ENCODE results near the gene NEMP1. TPM values are rescaled to one million over a fixed set of nuclear protein-coding genes. Genes with fewer than 3 reads are reported as not detected.
"Not testable (repeated sequence)": the region's sequence is repeated elsewhere in the genome, so short reads cannot be mapped to it uniquely, and the experiment has no call there.

The NEMP1 gene
- total and polyA plus RNA-seq, 4 donors: 3.7 to 14.3 (median 7.7) TPM

DNA sequence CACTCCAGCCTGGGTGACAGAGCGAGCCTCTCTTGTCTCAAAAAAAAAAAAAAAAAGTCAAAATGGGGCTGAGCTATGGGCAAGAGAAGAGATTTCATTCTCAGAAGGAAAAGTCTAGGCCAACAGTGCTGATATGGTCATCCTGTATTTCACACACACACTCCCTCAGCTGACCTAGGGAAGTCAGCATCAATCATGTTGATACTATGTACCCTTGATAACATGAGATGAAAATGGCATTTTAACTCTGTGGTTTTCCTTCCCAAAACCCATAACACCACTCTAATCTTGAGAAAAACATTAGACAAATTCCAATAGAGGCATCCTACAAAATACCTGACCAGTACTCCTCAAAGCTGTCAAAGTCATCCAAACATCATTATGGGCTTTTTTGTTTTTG is 2.3 kb upstream of the NEMP1 start:
- TF ChIP-seq, protein P1, sequence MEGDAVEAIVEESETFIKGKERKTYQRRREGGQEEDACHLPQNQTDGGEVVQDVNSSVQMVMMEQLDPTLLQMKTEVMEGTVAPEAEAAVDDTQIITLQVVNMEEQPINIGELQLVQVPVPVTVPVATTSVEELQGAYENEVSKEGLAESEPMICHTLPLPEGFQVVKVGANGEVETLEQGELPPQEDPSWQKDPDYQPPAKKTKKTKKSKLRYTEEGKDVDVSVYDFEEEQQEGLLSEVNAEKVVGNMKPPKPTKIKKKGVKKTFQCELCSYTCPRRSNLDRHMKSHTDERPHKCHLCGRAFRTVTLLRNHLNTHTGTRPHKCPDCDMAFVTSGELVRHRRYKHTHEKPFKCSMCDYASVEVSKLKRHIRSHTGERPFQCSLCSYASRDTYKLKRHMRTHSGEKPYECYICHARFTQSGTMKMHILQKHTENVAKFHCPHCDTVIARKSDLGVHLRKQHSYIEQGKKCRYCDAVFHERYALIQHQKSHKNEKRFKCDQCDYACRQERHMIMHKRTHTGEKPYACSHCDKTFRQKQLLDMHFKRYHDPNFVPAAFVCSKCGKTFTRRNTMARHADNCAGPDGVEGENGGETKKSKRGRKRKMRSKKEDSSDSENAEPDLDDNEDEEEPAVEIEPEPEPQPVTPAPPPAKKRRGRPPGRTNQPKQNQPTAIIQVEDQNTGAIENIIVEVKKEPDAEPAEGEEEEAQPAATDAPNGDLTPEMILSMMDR (IDR thresholded peaks at IDR 0.05; ENCODE audit: control extremely low read depth, extremely low read depth): no peak
- 94 to 100% methylated on average over 1 of the region's 1 CpG for WGBS, 2 donors

DNA sequence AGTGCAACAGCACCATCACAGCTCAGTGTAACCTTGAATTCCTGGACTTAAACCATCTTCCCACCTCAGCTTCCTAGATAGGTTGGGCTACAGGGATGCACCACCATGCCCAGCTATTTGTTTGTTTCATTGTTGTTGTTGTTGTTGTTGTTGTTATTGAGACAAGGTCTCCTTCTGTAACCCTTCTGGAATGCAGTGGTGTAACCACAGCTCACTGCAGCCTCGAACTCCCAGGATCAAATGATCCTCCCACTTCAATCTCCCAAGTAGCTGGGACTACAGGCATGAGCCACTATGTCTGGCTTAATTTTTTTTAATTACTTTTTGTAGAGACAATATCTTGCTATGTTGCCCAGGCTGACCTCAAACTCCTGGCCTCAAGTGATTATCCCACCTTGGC is 1.2 kb upstream of the NEMP1 start:
- DNase-seq: no peak
- TF ChIP-seq, protein P1 (IDR thresholded peaks at IDR 0.05; ENCODE audit: control extremely low read depth, extremely low read depth): no peak
- 62 to 80% methylated on average over 1 of the region's 1 CpG for WGBS, 2 donors

More for the DNA sequence above, 2.3 kb upstream of the NEMP1 start:
- Histone ChIP-seq H3K9ac (ENCODE audit: insufficient read depth in 1 of 2, low read length in 2 of 2) (no peak overlapping the region), H3K27ac (ENCODE audit: low read depth in 1 of 2, low read length in 1 of 2) (no peak overlapping the region), H3K27me3 (ENCODE audit: control insufficient read depth in 3 of 3, insufficient read depth in 3 of 3, low read length in 2 of 3) (no peaks in the 10 kb centered on the region), H3K9me3 (ENCODE audit: control insufficient read depth in 4 of 4, insufficient read depth in 3 of 4, low read length in 3 of 4) (no peaks in the 10 kb centered on the region), H3K4me3 (no peak overlapping the region), H3K36me3 (ENCODE audit: control insufficient read depth in 4 of 4, insufficient read depth in 4 of 4, low read length in 4 of 4) (peaks cover 0 to 3% (median 2%) of the 10 kb centered on the region in 4 donors), H3K4me1 (ENCODE audit: control insufficient read depth in 5 of 5, insufficient read depth in 5 of 5, low read length in 5 of 5) (peaks cover 0 to 26% (median 16%) of the 10 kb centered on the region in 5 donors)
- ATAC-seq (ENCODE audit: insufficient read depth, low FRiP score) (no peak), DNase-seq (no peak)

DNA sequence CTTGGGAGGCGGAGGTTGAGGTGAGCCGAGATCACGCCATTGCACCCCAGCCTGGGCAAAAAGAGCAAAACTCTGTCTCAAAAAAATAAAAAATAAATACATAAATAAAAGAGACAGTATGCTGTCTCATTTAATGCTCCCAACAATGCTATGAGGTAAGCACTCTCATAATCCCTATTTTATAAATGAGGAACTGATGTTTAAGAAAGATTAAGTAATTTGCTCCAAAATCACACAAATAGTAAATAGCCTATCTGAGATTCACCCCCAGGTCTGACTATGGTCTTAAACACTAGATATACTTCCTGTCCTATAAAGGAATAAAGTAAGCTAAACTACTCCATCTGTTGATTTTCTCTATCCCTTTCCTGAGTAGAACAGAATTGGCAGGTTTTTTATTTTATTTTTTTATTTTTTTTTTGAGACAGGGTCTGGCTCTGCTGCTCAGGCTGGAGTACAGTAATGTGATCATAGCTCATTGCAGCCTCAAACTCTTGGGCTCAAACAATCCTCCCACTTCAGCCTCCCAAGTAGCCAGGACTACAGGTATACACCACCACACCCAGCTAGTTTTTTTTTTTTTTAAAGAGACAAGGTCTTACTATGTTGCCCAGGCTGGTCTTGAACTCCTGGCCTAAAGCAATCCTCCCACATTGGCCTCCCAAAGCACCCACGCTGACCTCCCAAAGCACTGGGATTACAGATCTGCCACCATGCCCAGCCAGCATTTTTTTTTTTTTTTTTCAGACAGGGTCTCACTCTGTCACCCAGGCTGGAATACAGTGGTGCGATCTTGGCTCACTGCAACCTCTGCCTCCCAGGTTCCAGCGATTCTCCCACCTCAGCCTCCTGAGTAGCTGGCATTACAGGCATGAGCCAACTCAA is 4.8 kb downstream of the NEMP1 start:
- not testable (repeated sequence) for H3K4me3 ChIP-seq; H3K9ac ChIP-seq (ENCODE audit: insufficient read depth in 1 of 2, low read length in 2 of 2)

More for the DNA sequence above, 1.2 kb upstream of the NEMP1 start:
- Histone ChIP-seq H3K9me3 (ENCODE audit: control insufficient read depth in 4 of 4, insufficient read depth in 3 of 4, low read length in 3 of 4) (no peaks in the 10 kb centered on the region), H3K4me1 (ENCODE audit: control insufficient read depth in 5 of 5, insufficient read depth in 5 of 5, low read length in 5 of 5) (peaks cover 0 to 16% (median 7%) of the 10 kb centered on the region in 5 donors), H3K4me3 (no peak overlapping the region), H3K27ac (ENCODE audit: low read depth in 1 of 2, low read length in 1 of 2) (peak overlapping the region in 1 of 2 donors; percentile 82), H3K27me3 (ENCODE audit: control insufficient read depth in 3 of 3, insufficient read depth in 3 of 3, low read length in 2 of 3) (no peaks in the 10 kb centered on the region), H3K36me3 (ENCODE audit: control insufficient read depth in 4 of 4, insufficient read depth in 4 of 4, low read length in 4 of 4) (peaks cover 0 to 3% (median 2%) of the 10 kb centered on the region in 4 donors), H3K9ac (ENCODE audit: insufficient read depth in 1 of 2, low read length in 2 of 2) (peak overlapping the region in 1 of 2 donors; percentile 83)
- ATAC-seq (ENCODE audit: insufficient read depth, low FRiP score): no peak

GRCh38 chr12:57072661-57073060 is 5.9 kb downstream of the NEMP1 start:
- no peaks in the 10 kb centered on the region for H3K27me3 ChIP-seq (ENCODE audit: control insufficient read depth in 3 of 3, insufficient read depth in 3 of 3, low read length in 2 of 3)
- no peak overlapping the region for H3K27ac ChIP-seq (ENCODE audit: low read depth in 1 of 2, low read length in 1 of 2)
- H3K9ac ChIP-seq (ENCODE audit: insufficient read depth in 1 of 2, low read length in 2 of 2): no peak overlapping the region
- TF ChIP-seq, protein P1 (IDR thresholded peaks at IDR 0.05; ENCODE audit: control extremely low read depth, extremely low read depth): no peak
- DNase-seq (no peak), ATAC-seq (ENCODE audit: insufficient read depth, low FRiP score) (no peak)
- peaks cover 0 to 7% (median 0%) of the 10 kb centered on the region in 5 donors for H3K4me1 ChIP-seq (ENCODE audit: control insufficient read depth in 5 of 5, insufficient read depth in 5 of 5, low read length in 5 of 5)
- H3K9me3 ChIP-seq (ENCODE audit: control insufficient read depth in 4 of 4, insufficient read depth in 3 of 4, low read length in 3 of 4): no peaks in the 10 kb centered on the region
- H3K36me3 ChIP-seq (ENCODE audit: control insufficient read depth in 4 of 4, insufficient read depth in 4 of 4, low read length in 4 of 4): peaks cover 1 to 22% (median 7%) of the 10 kb centered on the region in 4 donors
- 84 to 95% methylated on average over 2 of the region's 2 CpGs for WGBS, 2 donors
- H3K4me3 ChIP-seq: no peak overlapping the region

More for the DNA sequence above, 4.8 kb downstream of the NEMP1 start:
- Histone ChIP-seq H3K4me1 (ENCODE audit: control insufficient read depth in 5 of 5, insufficient read depth in 5 of 5, low read length in 5 of 5) (peaks cover 0 to 12% (median 0%) of the 10 kb centered on the region in 5 donors), H3K36me3 (ENCODE audit: control insufficient read depth in 4 of 4, insufficient read depth in 4 of 4, low read length in 4 of 4) (peaks cover 1 to 20% (median 7%) of the 10 kb centered on the region in 4 donors)
- not testable (repeated sequence) for H3K27ac ChIP-seq (ENCODE audit: low read depth in 1 of 2, low read length in 1 of 2); H3K9me3 ChIP-seq (ENCODE audit: control insufficient read depth in 4 of 4, insufficient read depth in 3 of 4, low read length in 3 of 4); DNase-seq; ATAC-seq (ENCODE audit: insufficient read depth, low FRiP score); H3K27me3 ChIP-seq (ENCODE audit: control insufficient read depth in 3 of 3, insufficient read depth in 3 of 3, low read length in 2 of 3)
- WGBS, 2 donors: 95 to 98% methylated on average over 6 of the region's 6 CpGs

Data from lung (tissue), 12 donors.